Activated CD4-positive, alpha-beta T cell treated with anti-CD3 and anti-CD28 coated beads, Interleukin-2, amount 50 U/mL, for 16 hours (primary cell): ENCODE results near the gene ETFA.

Experiments
- DNase-seq: peaks from one replicate; pipeline ENCODE4 v3.0.0-alpha.2; 2020

Gene ETFA

DNA sequence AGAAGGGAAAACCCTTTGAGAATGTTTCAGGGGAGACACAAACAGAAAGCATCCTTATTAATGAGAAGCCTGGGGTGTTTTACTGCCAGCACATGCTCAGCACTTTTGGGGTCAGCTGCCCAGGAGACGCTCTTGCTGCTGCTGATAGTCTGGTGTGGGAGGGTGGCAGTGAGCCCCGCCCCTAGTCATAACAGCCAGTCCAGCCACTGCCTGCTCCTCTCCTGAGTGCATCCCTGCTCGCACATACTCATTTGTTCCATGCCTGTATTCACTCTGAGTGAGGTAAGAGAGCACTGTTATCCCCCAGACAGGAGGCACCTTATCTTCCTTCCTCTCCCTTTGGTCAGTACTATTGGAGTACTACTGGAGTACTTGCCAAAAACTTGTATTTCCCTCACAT is 101.3 kb downstream of the ETFA start:
- DNase-seq, result no peak

DNA sequence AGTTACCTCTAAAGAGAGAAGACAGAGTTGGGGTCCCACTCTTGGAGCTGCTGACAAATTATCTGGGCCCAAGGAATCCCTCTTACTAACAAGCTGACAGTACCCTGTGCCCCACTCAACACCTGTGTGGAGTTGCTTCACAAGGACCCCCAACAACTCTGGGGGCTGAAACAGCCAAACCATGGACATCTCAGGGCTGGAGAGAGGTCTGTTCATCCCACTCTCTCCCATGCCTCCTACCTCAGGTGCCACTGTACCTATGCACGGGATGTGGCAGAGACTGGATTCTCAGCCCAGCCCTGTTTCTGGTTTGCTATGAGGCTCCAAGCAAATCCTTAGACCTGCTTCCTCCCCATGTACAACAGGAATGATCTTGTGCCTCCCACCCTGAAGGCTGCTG is 101.7 kb downstream of the ETFA start:
- no peak for DNase-seq

- DNase-seq, result no peak
These were observed 102.4 kb downstream of the ETFA start for GRCh38 chr15:76208786-76209424.

- no peak for DNase-seq
These were observed 103.0 kb downstream of the ETFA start for GRCh38 chr15:76208084-76208785.

GRCh38 chr15:76206325-76206976 is 104.8 kb downstream of the ETFA start:
- no peak for DNase-seq

- no peak for DNase-seq
These were observed 106.3 kb downstream of the ETFA start for GRCh38 chr15:76204916-76205460.

GRCh38 chr15:76204109-76204845 is 107.0 kb downstream of the ETFA start:
- no peak for DNase-seq

DNA sequence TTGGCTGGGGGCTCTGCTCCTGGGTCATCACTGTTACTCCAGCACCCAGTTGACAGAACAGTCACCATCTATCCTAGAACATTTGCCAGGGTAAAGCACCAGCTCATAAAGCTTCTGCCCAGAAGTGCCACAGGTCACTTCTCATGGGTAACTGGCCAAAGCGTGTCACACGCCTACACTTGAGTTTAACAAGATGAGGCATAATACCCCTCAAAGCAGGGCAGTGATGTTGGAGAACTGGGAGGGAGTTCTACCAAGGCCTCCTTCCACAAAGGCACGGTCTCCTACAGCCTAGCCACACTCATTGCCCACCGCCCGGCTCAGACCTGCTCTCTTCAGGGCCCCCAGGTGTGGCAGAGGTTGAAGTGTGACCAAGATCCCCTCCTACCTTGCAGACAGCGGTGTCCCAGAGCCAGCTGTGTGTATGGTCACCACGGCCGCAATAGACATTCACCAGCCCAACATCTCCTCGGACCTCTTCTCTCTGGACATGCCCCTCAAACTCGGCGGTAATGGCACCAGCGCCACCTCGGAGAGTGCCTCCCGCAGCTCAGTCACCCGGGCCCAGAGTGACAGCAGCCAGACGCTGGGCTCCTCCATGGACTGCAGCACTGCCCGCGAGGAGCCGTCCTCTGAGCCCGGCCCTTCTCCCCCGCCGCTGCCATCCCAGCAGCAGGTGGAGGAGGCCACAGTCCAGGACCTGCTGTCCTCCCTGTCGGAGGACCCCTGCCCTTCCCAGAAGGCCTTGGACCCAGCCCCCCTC is 107.7 kb downstream of the ETFA start:
- no peak for DNase-seq

- DNase-seq, result no peak
These were observed 109.6 kb downstream of the ETFA start for GRCh38 chr15:76201536-76202255.

GRCh38 chr15:76200641-76201105 is 110.6 kb downstream of the ETFA start:
- DNase-seq, result no peak

GRCh38 chr15:76200083-76200465 is 111.2 kb downstream of the ETFA start:
- no peak for DNase-seq

- DNase-seq, result no peak
These were observed 111.9 kb downstream of the ETFA start for GRCh38 chr15:76199106-76200082.

- DNase-seq, result no peak
These were observed 112.7 kb downstream of the ETFA start for GRCh38 chr15:76198456-76199105.

GRCh38 chr15:76197703-76198455 is 113.4 kb downstream of the ETFA start:
- DNase-seq, result no peak

DNA sequence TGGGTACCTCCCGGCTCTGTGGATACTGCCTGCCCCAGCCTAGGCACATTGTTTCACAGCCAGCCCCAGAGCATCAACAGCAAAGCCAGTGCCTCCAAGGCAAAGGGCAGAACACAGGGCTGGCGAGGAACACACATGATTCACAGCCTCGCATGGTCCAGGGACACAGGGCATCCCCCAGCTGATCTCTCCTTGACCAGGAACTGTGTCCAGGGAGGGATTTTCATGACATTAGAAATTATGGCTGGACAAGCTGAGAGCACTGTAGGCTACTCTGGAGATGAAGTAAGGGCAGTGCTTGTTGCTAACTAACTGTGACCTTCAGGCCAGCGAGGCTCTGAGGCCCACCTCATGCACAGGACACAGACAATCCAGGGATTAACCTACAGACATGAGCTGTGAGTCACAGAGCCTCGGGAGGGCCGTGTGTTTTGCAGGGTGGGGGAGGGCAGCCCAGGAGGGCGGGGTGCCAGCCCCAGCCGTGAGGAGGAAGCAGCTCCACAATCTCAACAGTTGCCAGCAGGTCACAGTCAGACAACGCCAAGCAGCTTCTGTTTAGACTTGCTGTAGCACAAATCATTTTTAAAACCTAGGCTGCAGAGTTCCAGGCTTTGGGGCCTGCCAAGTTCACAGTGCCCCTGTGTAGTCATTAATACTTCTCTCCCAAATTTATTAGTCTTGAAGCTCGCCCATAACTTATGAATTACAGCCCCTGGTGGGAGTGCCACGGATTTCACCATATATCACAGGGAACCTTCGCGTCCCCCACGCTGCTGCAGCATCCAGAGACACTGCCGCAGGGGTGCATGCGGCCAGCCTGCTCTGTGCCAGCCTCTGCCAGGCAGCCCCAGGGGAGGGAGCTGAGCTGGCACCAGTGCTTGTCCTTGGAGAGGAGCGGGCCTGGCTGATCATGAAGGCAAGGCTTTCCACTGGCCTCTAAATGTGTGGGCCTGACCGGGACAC is 114.7 kb downstream of the ETFA start:
- no peak for DNase-seq

DNA sequence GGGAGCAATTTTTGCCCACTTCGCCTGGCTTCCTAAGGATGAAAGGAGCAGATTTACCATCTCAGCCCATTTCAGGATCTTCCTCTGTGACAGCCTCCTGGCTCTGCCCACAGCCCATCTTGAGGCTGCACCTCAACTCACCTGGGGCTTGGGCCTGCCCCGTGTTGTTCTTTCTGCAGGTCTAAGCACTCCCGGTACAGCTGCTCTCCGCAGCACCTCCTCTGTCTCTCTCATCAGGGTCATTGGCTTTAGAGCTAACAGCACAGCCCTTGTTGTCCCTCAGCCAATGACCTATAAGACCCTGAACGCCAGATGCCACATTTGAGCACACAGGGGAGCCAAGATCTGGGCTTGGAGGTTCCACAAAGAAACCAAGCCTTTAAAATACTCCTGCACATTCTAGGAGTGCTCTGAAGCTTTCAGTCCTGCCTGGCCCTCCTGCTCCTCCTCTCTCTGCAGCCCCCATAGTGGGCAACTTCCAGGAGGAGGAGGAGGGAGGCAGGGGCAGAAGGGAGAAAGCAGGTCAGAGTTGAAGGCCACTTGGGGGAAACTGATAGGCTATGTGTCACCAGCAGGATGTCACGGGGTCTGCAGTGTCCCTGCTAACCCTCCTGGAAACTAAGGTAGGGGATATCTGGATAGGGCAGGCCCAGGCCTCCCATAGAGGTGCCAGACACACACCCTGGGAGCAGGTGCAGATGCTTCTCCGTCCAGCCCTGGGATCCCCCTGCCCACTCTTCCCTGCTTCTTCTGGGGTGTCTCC is 115.6 kb downstream of the ETFA start:
- no peak for DNase-seq

DNA sequence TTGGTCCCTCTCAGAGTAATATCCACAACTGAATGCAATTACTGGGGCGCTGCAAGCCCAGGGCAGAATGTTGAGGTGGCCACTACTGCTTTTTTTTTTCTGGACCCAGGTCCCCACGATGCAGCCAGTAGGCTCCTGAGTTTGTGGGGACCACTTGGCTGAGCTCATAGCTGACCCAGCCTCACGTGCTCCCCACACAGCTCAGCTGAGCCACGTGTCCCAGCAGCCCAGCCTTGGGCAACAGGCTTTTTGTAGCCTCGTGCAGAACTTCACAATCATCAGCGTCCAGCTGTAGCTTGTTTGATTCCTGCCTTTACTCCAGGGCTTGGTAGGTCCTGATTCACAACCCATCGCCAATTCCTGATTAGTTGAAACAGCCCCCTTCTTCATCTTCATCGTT is 117.3 kb downstream of the ETFA start:
- no peak for DNase-seq
